Activated B cell treated with CpG ODN at 0.5 μM for 24 hours (primary cell): ENCODE measurements around the gene RGSL1. TPM values are rescaled to one million over a fixed set of nuclear protein-coding genes. Genes with fewer than 3 reads are reported as not detected.
"Not testable (repeated sequence)": the region's sequence is repeated elsewhere in the genome, so short reads cannot be mapped to it uniquely, and the experiment has no call there.

Experiments
- ATAC-seq: fragments of 200-7000 bp; cut with Tn5 transposase; one replicate; pipeline ENCODE4 v1.10.0; 2021; ENCODE audit warnings: low read depth, mild to moderate bottlenecking, moderate library complexity
- CTCF ChIA-PET: fragments of 350-600 bp; sonication (Branson Sonifier 250); formaldehyde crosslinking; loops from one replicate; lab custom pipeline; 2021; ENCODE audit warnings: antibody characterized with exemption; lab: Charles Lee
- POLR2A ChIA-PET: fragments of 350-600 bp; sonication (Branson Sonifier 250); formaldehyde crosslinking; loops from one replicate; lab custom pipeline; 2021; ENCODE audit warnings: antibody characterized with exemption; lab: Charles Lee
- DNase-seq: peaks from one replicate; pipeline ENCODE4 v3.0.0; 2022
- H3K27ac Mint-ChIP-seq: one replicate; pipeline ENCODE4 v1.8.0; 2020; ENCODE audit warnings: mixed read lengths
- H3K27me3 Mint-ChIP-seq: one replicate; pipeline ENCODE4 v1.8.0; 2021; ENCODE audit warnings: mixed read lengths
- H3K36me3 Mint-ChIP-seq: one replicate; pipeline ENCODE4 v1.8.0; 2021; ENCODE audit warnings: low read depth, mixed read lengths
- H3K4me1 Mint-ChIP-seq: one replicate; pipeline ENCODE4 v1.8.0; 2021; ENCODE audit warnings: mixed read lengths
- H3K4me3 Mint-ChIP-seq: one replicate; pipeline ENCODE4 v1.8.0; 2020; ENCODE audit warnings: mild to moderate bottlenecking, mixed read lengths
- H3K9me3 Mint-ChIP-seq: one replicate; pipeline ENCODE4 v1.8.0; 2020; ENCODE audit warnings: mixed read lengths
- intact Hi-C: fragments of 100-400 bp; cut with micrococcal nuclease; formaldehyde crosslinking; loops from one replicate; pipeline ENCODE4 v1.15.1; 2024
- total RNA-seq: library from RNA; stranded (reverse); gene quantifications from 2 replicates; pipeline ENCODE4 v1.2.3, GENCODE V29; 2022
- TF ChIP-seq, protein P1 (sequence below): fragments of 200-600 bp; IDR thresholded peaks from one replicate; pipeline ENCODE4 v1.8.0; 2022; ENCODE audit warnings: antibody characterized with exemption, mild to moderate bottlenecking

The RGSL1 gene
- total RNA-seq, 1 donor from 2014 or later, result not detected

DNA sequence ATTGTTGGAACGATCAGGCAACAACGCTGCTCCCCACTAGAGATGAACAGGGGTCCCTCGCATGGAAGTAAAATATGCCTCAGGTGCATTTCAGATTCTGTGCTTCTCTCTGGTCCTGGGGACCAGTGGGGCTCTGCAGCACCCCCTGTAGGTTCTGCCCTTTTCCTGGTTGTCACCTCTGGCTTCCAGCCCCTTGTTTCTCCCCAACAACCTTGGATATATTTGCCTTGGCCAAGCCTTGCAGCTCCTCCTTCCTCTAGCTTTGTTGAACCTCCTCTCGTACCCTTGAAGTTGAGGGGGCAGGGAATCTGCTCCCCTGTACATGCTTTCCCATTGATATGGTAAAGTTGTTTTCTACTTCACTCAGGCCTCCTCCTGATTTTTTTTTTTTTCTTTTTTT is 5.4 kb upstream of the RGSL1 start:
- no peak overlapping the region for H3K27ac Mint-ChIP-seq
- intact Hi-C loops, result no loop called here

DNA sequence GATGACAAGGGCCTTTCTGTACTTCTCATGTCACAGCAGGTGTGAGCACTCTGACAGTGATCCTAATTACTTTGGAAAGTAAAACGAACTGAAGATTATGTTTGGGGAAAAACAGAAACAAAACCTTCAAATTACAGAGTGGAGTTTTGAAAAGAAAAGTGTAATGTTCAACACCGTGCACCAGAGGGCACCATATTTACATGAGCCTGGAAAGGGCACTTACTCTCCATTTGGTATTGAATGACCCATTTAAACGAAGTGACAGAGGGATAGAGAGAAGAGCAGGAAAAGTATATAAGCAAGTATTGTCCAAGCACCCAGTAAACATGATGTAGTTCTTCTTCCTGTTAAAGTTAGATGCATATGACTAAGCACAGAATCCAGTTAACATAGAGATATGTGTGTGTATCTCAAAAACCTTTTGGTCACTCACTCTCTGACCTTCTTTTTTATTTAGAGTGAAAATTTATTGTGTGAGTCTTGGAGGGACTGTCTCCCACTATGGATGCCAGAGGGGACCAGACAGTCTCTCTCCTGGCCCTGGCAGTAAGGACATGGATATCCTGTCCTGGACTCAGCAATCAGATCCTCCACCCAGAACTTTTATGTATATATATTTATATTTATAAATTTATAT is 3.8 kb upstream of the RGSL1 start:
- H3K4me1 Mint-ChIP-seq, result peaks cover 4% of the 10 kb centered on the region
- H3K9me3 Mint-ChIP-seq, result no peaks in the 10 kb centered on the region
- ChIA-PET POLR2A (no interaction called here), CTCF (no interaction called here)
- H3K36me3 Mint-ChIP-seq, result no peaks in the 10 kb centered on the region
- intact Hi-C loops, result loop anchor here (1.0 to 2.0 kb wide), 5 partner anchors 38 to 395 kb away; no protein-coding TSS in a partner anchor
- TF ChIP-seq, protein P1, sequence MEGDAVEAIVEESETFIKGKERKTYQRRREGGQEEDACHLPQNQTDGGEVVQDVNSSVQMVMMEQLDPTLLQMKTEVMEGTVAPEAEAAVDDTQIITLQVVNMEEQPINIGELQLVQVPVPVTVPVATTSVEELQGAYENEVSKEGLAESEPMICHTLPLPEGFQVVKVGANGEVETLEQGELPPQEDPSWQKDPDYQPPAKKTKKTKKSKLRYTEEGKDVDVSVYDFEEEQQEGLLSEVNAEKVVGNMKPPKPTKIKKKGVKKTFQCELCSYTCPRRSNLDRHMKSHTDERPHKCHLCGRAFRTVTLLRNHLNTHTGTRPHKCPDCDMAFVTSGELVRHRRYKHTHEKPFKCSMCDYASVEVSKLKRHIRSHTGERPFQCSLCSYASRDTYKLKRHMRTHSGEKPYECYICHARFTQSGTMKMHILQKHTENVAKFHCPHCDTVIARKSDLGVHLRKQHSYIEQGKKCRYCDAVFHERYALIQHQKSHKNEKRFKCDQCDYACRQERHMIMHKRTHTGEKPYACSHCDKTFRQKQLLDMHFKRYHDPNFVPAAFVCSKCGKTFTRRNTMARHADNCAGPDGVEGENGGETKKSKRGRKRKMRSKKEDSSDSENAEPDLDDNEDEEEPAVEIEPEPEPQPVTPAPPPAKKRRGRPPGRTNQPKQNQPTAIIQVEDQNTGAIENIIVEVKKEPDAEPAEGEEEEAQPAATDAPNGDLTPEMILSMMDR, result peak; percentile 58
- no peak overlapping the region for H3K4me3 Mint-ChIP-seq
- DNase-seq (no peak), ATAC-seq (peak; percentile 81)
- H3K27ac Mint-ChIP-seq, result no peak overlapping the region
- no peaks in the 10 kb centered on the region for H3K27me3 Mint-ChIP-seq

More for the DNA sequence above, 5.4 kb upstream of the RGSL1 start:
- Mint-ChIP-seq H3K9me3 (no peaks in the 10 kb centered on the region), H3K4me1 (peaks cover 4% of the 10 kb centered on the region), H3K4me3 (no peak overlapping the region), H3K36me3 (no peaks in the 10 kb centered on the region), H3K27me3 (no peaks in the 10 kb centered on the region)
- ChIA-PET CTCF (interaction anchor here (0.8 to 1.5 kb wide), 5 partner anchors 148 to 340 kb away, joined by 3 to 7 read pairs (median 4); no protein-coding TSS in a partner anchor), POLR2A (no interaction called here)
- ATAC-seq (no peak), DNase-seq (no peak)
- TF ChIP-seq, protein P1, result no peak

DNA sequence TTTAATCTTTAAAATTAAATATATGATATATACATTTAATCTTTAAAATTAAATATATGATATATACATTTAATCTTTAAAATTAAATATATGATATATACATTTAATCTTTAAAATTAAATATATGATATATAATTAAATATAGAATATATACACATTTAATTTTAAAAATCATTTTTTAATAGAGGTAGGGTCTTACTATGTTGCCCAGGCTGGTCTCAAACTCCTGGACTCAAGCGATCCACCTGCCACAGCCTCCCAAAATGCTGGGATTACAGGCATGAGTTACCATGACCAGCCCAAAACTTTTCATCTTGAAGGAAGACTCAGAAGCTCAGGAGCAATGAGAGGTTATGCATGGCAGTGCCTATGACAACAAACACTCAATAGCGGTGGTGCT is 2.8 kb upstream of the RGSL1 start:
- H3K4me3 Mint-ChIP-seq, H3K27ac Mint-ChIP-seq, DNase-seq, H3K27me3 Mint-ChIP-seq, H3K9me3 Mint-ChIP-seq, H3K4me1 Mint-ChIP-seq, ATAC-seq, POLR2A ChIA-PET, H3K36me3 Mint-ChIP-seq: not testable (repeated sequence)
- CTCF ChIA-PET, result interaction anchor here (1.4 to 1.7 kb wide), 3 partner anchors 148 to 335 kb away, joined by 5 to 8 read pairs (median 6); no protein-coding TSS in a partner anchor
- intact Hi-C loops, result loop anchor here (2.0 kb wide), 1 partner anchor 394 kb away; no protein-coding TSS in a partner anchor

DNA sequence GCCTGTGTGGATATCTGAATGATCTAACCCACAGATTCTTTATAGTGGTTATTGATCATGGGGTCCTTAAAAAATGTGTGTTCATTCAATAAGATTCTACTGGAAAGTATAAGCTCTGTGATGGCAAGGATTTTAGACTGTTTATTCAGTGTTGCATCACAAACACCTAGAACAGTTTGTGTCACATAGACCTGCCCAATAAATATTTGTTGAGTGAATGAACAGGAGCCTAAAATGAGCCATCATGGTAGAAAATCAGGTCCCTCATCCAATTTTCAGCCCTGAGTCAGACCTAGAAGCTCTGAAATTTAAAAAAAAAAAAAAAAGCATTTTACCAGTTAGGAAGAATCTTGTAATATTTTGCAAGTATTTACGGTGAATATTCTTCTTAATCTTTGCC is 2.3 kb upstream of the RGSL1 start:
- no peaks in the 10 kb centered on the region for H3K9me3 Mint-ChIP-seq

DNA sequence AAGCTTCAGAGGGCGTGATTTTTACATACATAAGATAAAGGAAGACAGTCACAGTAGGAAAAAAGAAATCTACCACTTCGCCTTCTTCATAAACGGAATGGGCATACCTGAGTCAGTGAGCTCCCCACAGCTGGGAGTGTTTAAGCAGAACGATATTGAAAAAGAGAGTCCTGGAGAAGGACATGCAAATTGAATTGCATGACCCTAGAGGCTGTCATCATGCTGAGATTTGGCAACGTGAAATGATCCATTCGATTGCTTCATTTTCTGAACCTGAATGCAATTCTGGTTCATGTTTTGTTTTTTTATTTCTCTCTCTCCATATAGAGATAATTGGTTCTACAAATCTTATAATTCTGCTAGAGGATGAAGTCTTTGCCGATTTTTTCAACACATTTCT is 3.7 kb downstream of the RGSL1 start:
- POLR2A ChIA-PET, result no interaction called here
- Mint-ChIP-seq H3K9me3 (no peaks in the 10 kb centered on the region), H3K4me1 (no peaks in the 10 kb centered on the region), H3K4me3 (no peak overlapping the region), H3K36me3 (no peaks in the 10 kb centered on the region), H3K27ac (no peak overlapping the region), H3K27me3 (no peaks in the 10 kb centered on the region)
- intact Hi-C loops, result no loop called here
- TF ChIP-seq, protein P1, result no peak
- ATAC-seq (no peak), DNase-seq (no peak)
- CTCF ChIA-PET, result interaction anchor here (0.9 kb wide), 1 partner anchor 331 kb away, joined by 3 read pairs; no protein-coding TSS in a partner anchor

More for the DNA sequence above, 2.3 kb upstream of the RGSL1 start:
- Mint-ChIP-seq H3K36me3 (no peaks in the 10 kb centered on the region), H3K27me3 (no peaks in the 10 kb centered on the region), H3K27ac (no peak overlapping the region), H3K4me1 (peaks cover 4% of the 10 kb centered on the region), H3K4me3 (no peak overlapping the region)
- intact Hi-C loops, result loop anchor here (2.0 kb wide), 1 partner anchor 393 kb away; no protein-coding TSS in a partner anchor
- no peak for DNase-seq
- TF ChIP-seq, protein P1, result no peak
- POLR2A ChIA-PET, result no interaction called here
- CTCF ChIA-PET, result interaction anchor here (1.4 to 1.7 kb wide), 3 partner anchors 148 to 335 kb away, joined by 5 to 8 read pairs (median 6); no protein-coding TSS in a partner anchor
- ATAC-seq, result no peak
